Neural progenitor cell (in vitro differentiated cells): ENCODE measurements around the gene TEAD1.

Source experiments
- EZH2 ChIP-seq: fragments of 200-600 bp; sonication (generic); IDR thresholded peaks from 2 replicates; pipeline ENCODE4 v1.6.1; 2017; ENCODE audit warnings: antibody characterized with exemption, mild to moderate bottlenecking, moderate library complexity
- EZH2phosphoT487 ChIP-seq: fragments of 200-600 bp; sonication (generic); IDR thresholded peaks from 2 replicates; pipeline ENCODE4 v1.6.1; 2017; ENCODE audit warnings: antibody characterized with exemption
- TF ChIP-seq, protein P1 (sequence below): fragments of 200-600 bp; sonication (generic); IDR thresholded peaks from 2 replicates; pipeline ENCODE4 v1.5.1; 2017; ENCODE audit warnings: antibody characterized with exemption, mild to moderate bottlenecking

DNA sequence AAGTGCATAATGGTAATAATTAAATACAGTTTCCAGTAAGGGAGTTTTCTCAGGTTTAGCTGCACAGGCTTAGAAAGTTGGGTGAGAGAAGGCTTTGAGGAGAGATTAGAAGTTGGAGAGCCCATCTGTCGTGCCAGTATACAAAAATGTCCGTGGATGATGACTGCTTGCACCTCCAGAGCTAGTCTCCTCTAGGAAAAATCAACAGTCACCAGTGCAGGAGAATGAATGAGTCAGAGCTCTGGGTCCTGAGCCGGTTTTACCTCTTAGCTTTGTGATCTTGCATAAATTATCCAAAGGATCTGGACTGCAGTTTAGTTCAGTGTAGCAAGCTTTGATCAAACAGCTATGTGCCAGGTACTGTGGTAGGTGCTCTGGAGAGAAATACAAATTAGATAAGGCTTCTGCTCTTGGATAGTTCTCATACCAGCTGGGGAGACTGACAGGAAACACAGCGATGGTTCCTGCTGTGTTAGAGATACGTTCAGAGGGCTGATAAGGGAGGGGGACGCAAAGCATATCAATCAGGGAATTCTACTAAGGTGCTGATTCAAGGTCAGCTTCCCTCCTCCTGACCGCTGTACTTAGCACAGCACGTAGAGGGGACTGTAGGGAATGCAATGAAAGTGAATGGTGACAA is 125.9 kb downstream of the TEAD1 start:
- TF ChIP-seq, protein P1, sequence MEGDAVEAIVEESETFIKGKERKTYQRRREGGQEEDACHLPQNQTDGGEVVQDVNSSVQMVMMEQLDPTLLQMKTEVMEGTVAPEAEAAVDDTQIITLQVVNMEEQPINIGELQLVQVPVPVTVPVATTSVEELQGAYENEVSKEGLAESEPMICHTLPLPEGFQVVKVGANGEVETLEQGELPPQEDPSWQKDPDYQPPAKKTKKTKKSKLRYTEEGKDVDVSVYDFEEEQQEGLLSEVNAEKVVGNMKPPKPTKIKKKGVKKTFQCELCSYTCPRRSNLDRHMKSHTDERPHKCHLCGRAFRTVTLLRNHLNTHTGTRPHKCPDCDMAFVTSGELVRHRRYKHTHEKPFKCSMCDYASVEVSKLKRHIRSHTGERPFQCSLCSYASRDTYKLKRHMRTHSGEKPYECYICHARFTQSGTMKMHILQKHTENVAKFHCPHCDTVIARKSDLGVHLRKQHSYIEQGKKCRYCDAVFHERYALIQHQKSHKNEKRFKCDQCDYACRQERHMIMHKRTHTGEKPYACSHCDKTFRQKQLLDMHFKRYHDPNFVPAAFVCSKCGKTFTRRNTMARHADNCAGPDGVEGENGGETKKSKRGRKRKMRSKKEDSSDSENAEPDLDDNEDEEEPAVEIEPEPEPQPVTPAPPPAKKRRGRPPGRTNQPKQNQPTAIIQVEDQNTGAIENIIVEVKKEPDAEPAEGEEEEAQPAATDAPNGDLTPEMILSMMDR: no peak
- no peak for TF ChIP-seq EZH2
- TF ChIP-seq EZH2phosphoT487: no peak
